ENCODE measurements around the gene ALPL. TPM values are rescaled to one million over a fixed set of nuclear protein-coding genes. Genes with fewer than 3 reads are reported as not detected.

The ALPL gene
- total RNA-seq, 2 experiments from 2014 or later: not detected

- H3K4me3 Mint-ChIP-seq: no peak overlapping the region
- H3K27me3 Mint-ChIP-seq: no peaks in the 10 kb centered on the region
- ChIA-PET POLR2A (no interaction called here), CTCF (interaction anchor here (1.4 kb wide), 1 partner anchor 15 kb away, joined by 3 read pairs; no protein-coding TSS in a partner anchor)
- no peak overlapping the region for H3K27ac Mint-ChIP-seq
- no peaks in the 10 kb centered on the region for H3K9me3 Mint-ChIP-seq
- intact Hi-C loops (cut with micrococcal nuclease): no loop called here
- H3K4me1 Mint-ChIP-seq (ENCODE audit: low read depth): no peaks in the 10 kb centered on the region
- no peak for ATAC-seq
- DNase-seq: no peak
- TF ChIP-seq, protein P1, sequence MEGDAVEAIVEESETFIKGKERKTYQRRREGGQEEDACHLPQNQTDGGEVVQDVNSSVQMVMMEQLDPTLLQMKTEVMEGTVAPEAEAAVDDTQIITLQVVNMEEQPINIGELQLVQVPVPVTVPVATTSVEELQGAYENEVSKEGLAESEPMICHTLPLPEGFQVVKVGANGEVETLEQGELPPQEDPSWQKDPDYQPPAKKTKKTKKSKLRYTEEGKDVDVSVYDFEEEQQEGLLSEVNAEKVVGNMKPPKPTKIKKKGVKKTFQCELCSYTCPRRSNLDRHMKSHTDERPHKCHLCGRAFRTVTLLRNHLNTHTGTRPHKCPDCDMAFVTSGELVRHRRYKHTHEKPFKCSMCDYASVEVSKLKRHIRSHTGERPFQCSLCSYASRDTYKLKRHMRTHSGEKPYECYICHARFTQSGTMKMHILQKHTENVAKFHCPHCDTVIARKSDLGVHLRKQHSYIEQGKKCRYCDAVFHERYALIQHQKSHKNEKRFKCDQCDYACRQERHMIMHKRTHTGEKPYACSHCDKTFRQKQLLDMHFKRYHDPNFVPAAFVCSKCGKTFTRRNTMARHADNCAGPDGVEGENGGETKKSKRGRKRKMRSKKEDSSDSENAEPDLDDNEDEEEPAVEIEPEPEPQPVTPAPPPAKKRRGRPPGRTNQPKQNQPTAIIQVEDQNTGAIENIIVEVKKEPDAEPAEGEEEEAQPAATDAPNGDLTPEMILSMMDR (IDR thresholded peaks at IDR 0.05): no peak
- no peaks in the 10 kb centered on the region for H3K36me3 Mint-ChIP-seq (ENCODE audit: low read depth)
These were observed 14.1 kb downstream of the ALPL start for GRCh38 chr1:21523297-21523813.

DNA sequence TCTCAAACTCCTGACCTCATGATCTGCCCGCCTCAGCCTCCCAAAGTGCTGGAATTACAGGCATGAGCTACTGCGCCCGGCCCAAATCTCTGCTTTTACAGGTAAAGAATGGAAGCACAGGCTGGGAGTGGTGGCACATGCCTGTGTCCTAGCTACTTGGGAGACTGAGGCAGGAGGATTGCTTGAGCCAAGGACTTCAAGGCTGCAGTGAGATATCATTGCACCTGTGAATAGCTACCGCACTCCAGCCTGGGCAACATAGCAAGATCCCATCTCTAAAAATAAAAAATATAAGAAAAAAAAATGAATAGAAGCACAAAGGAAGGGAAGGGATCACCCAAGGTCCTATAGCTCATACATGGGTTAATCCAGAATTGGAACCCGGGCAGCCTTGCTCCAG lies 15.0 kb downstream of the ALPL start:
- H3K4me1 Mint-ChIP-seq (ENCODE audit: low read depth): no peaks in the 10 kb centered on the region
- CTCF ChIA-PET: interaction anchor here (0.6 to 0.8 kb wide), 2 partner anchors 25 to 307 kb away, joined by 3 read pairs; no protein-coding TSS in a partner anchor

GRCh38 chr1:21524686-21525339 lies 15.6 kb downstream of the ALPL start:
- Mint-ChIP-seq H3K4me1 (ENCODE audit: low read depth) (no peaks in the 10 kb centered on the region), H3K9me3 (no peaks in the 10 kb centered on the region), H3K27me3 (no peaks in the 10 kb centered on the region), H3K4me3 (no peak overlapping the region), H3K36me3 (ENCODE audit: low read depth) (no peaks in the 10 kb centered on the region), H3K27ac (no peak overlapping the region)
- POLR2A ChIA-PET: no interaction called here
- DNase-seq (no peak), ATAC-seq (no peak)
- TF ChIP-seq, protein P1 (IDR thresholded peaks at IDR 0.05): no peak
- CTCF ChIA-PET: interaction anchor here (0.8 kb wide), 1 partner anchor 307 kb away, joined by 3 read pairs; no protein-coding TSS in a partner anchor
- intact Hi-C loops (cut with micrococcal nuclease): no loop called here

More for the DNA sequence above, 15.0 kb downstream of the ALPL start:
- Mint-ChIP-seq H3K9me3 (no peaks in the 10 kb centered on the region), H3K27ac (no peak overlapping the region), H3K27me3 (no peaks in the 10 kb centered on the region), H3K36me3 (ENCODE audit: low read depth) (no peaks in the 10 kb centered on the region), H3K4me3 (no peak overlapping the region)
- ATAC-seq (no peak), DNase-seq (no peak)
- intact Hi-C loops (cut with micrococcal nuclease): no loop called here
- POLR2A ChIA-PET: no interaction called here
- TF ChIP-seq, protein P1 (IDR thresholded peaks at IDR 0.05): no peak

- TF ChIP-seq, protein P1 (IDR thresholded peaks at IDR 0.05): no peak
- ATAC-seq (no peak), DNase-seq (no peak)
- H3K4me1 Mint-ChIP-seq (ENCODE audit: low read depth): no peaks in the 10 kb centered on the region
- no peaks in the 10 kb centered on the region for H3K9me3 Mint-ChIP-seq
- H3K27ac Mint-ChIP-seq: no peak overlapping the region
- H3K27me3 Mint-ChIP-seq: peaks cover 2% of the 10 kb centered on the region
- H3K4me3 Mint-ChIP-seq: no peak overlapping the region
- ChIA-PET POLR2A (no interaction called here), CTCF (no interaction called here)
- intact Hi-C loops (cut with micrococcal nuclease): no loop called here
- H3K36me3 Mint-ChIP-seq (ENCODE audit: low read depth): no peaks in the 10 kb centered on the region
These were observed 16.1 kb downstream of the ALPL start for GRCh38 chr1:21525340-21525717.

DNA sequence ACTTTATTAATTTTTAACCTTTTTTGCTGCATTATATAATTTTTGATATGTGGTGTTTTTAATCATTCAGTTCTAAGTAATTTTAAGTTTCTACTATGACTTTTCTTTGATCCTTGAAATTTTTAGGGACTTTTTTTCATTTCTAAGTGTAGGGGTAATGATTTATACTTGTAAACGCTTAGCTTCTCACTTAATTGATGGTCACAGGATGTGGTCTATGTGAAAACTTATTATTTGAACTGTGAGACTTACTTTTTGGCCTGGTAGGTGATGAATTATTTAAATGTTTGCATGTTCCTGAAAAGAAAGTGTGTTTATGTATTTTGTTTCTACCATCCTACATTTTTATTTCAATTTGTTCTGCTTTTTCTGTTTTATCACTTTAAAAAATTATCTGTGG lies 17.2 kb downstream of the ALPL start:
- Mint-ChIP-seq H3K4me3 (no peak overlapping the region), H3K27me3 (peaks cover 4% of the 10 kb centered on the region), H3K36me3 (ENCODE audit: low read depth) (no peaks in the 10 kb centered on the region), H3K4me1 (ENCODE audit: low read depth) (no peaks in the 10 kb centered on the region), H3K9me3 (no peaks in the 10 kb centered on the region), H3K27ac (no peak overlapping the region)
- TF ChIP-seq, protein P1 (IDR thresholded peaks at IDR 0.05): no peak
- POLR2A ChIA-PET: no interaction called here
- intact Hi-C loops (cut with micrococcal nuclease): no loop called here
- CTCF ChIA-PET: interaction anchor here (0.7 kb wide), 1 partner anchor 69 kb away, joined by 3 read pairs; no protein-coding TSS in a partner anchor
- no peak for ATAC-seq
- DNase-seq: no peak
